Measurements from ENCODE around the gene KDM3B. TPM values are rescaled to one million over a fixed set of nuclear protein-coding genes. Genes with fewer than 3 reads are reported as not detected.

KDM3B gene
- total RNA-seq, 6 experiments from 2014 or later: 13.7 to 19.7 (median 18.3) TPM

- Histone ChIP-seq H3K36me3 (no peaks in the 10 kb centered on the region), H3K27ac (no peak overlapping the region), H3K4me3 (no peak overlapping the region), H3K9me3 (no peaks in the 10 kb centered on the region), H3K4me1 (peaks cover 0 to 5% (median under 1%) of the 10 kb centered on the region in 4 donors), H3K27me3 (no peaks in the 10 kb centered on the region)
- no peak for DNase-seq
- ATAC-seq: no peak
- TF ChIP-seq CTCF (IDR thresholded peaks at IDR 0.05) (no peak), POLR2A (IDR thresholded peaks at IDR 0.05) (no peak)
- intact Hi-C loops (cut with DNase I): no loop called here
- 65% methylated on average over 4 of the region's 11 CpGs for WGBS (ENCODE audit: insufficient coverage, low coverage, low lambda C conversion rate, missing lambda C conversion rate)
Observed at GRCh38 chr5:138461343-138462125, 109.0 kb downstream of the KDM3B start.

GRCh38 chr5:138463419-138464007 lies 111.0 kb downstream of the KDM3B start:
- no peak for DNase-seq
- TF ChIP-seq CTCF (IDR thresholded peaks at IDR 0.05): no peak
- TF ChIP-seq POLR2A (IDR thresholded peaks at IDR 0.05): no peak
- ATAC-seq: peak in 2 of 4 donors; percentile 0 to 2
- intact Hi-C loops (cut with DNase I): no loop called here
- Histone ChIP-seq H3K9me3 (no peaks in the 10 kb centered on the region), H3K27ac (peak overlapping the region; percentile 93 to 97 (median 97)), H3K4me1 (peaks cover 0 to 11% (median 5%) of the 10 kb centered on the region in 4 donors), H3K36me3 (no peaks in the 10 kb centered on the region), H3K27me3 (no peaks in the 10 kb centered on the region), H3K4me3 (peak overlapping the region; percentile 65 to 91 (median 67))
- WGBS (ENCODE audit: insufficient coverage, low coverage, low lambda C conversion rate, missing lambda C conversion rate): 7% methylated on average over 13 of the region's 21 CpGs

- Histone ChIP-seq H3K27ac (peak overlapping the region; percentile 93 to 97 (median 97)), H3K9me3 (no peaks in the 10 kb centered on the region), H3K27me3 (no peaks in the 10 kb centered on the region), H3K4me3 (peak overlapping the region; percentile 65 to 91 (median 67)), H3K36me3 (no peaks in the 10 kb centered on the region), H3K4me1 (peaks cover 0 to 11% (median 5%) of the 10 kb centered on the region in 4 donors)
- DNase-seq (peak; percentile 97), ATAC-seq (peak; percentile 68 to 76 (median 71))
- peak; percentile 84 for TF ChIP-seq POLR2A (IDR thresholded peaks at IDR 0.05)
- peak; percentile 92 to 97 (median 94) for TF ChIP-seq CTCF (IDR thresholded peaks at IDR 0.05)
- WGBS (ENCODE audit: insufficient coverage, low coverage, low lambda C conversion rate, missing lambda C conversion rate): 2% methylated on average over 13 of the region's 34 CpGs
- intact Hi-C loops (cut with DNase I): no loop called here
Observed at GRCh38 chr5:138464008-138464387, 111.5 kb downstream of the KDM3B start.

- intact Hi-C loops (cut with DNase I): loop anchor here in 1 of 2 donors (5.0 kb wide), 1 partner anchor 38 kb away; no protein-coding TSS in a partner anchor
- TF ChIP-seq CTCF (IDR thresholded peaks at IDR 0.05) (peak in 3 of 4 donors; percentile 36 to 45 (median 38)), POLR2A (IDR thresholded peaks at IDR 0.05) (peak; percentile 60)
Observed at GRCh38 chr5:138464388-138465260, 112.1 kb downstream of the KDM3B start.

More at GRCh38 chr5:138464388-138465260, 112.1 kb downstream of the KDM3B start:
- peak overlapping the region; percentile 65 to 91 (median 67) for H3K4me3 ChIP-seq
- peak; percentile 96 to 98 (median 98) for DNase-seq
- under 1% methylated on average over 30 of the region's 64 CpGs for WGBS (ENCODE audit: insufficient coverage, low coverage, low lambda C conversion rate, missing lambda C conversion rate)
- ATAC-seq: peak; percentile 76 to 86 (median 78)
- peaks cover 0 to 11% (median 5%) of the 10 kb centered on the region in 4 donors for H3K4me1 ChIP-seq
- no peaks in the 10 kb centered on the region for H3K27me3 ChIP-seq
- H3K9me3 ChIP-seq: no peaks in the 10 kb centered on the region
- peak overlapping the region; percentile 93 to 97 (median 97) for H3K27ac ChIP-seq
- H3K36me3 ChIP-seq: no peaks in the 10 kb centered on the region
